A549 (cell line): ENCODE results near the gene ACOT11. TPM values are rescaled to one million over a fixed set of nuclear protein-coding genes. Genes with fewer than 3 reads are reported as not detected.

Source experiments
- ATAC-seq, 2 experiments: fragments of 200-7000 bp in 1 of 2; fragments of >200 bp in 1 of 2; cut with Nextera tagmentation in 1 of 2; cut with Tn5 transposase in 1 of 2; 3 replicates each; pipeline versions ENCODE4 v1.8.0 to v1.9.1; 2018 to 2020; ENCODE audit warnings: mild to moderate bottlenecking in 1 of 2, moderate library complexity in 1 of 2
- CTCF ChIA-PET: fragments of 300-600 bp; sonication (Branson Sonifier 250); formaldehyde crosslinking; extraction: SDS; loops from one replicate; lab custom pipeline; 2021; ENCODE audit warnings: antibody characterized with exemption, inconsistent platforms; lab: Yijun Ruan, JAX
- POLR2A ChIA-PET: fragments of 350-600 bp; formaldehyde crosslinking; extraction: SDS; loops from one replicate; lab custom pipeline; 2021; ENCODE audit warnings: antibody characterized with exemption, inconsistent platforms; lab: Yijun Ruan, JAX
- DNase-seq, 2 experiments: peaks; one replicate each; pipeline versions ENCODE4 v3.0.0 to v3.0.0-alpha.2; 2011 to 2016; ENCODE audit warnings: low read depth in 1 of 2, low spot score in 1 of 2
- FAIRE-seq: peaks from 2 replicates; lab custom pipeline; 2011; peaks lifted over from hg19 to GRCh38; lab: Jason Lieb, UNC
- H3K27ac ChIP-seq, 2 experiments: fragments of >200 bp; sonication (Bioruptor Twin); formaldehyde crosslinking; 3 replicates each; pipeline ENCODE4 v1.5.1; 2016 to 2017
- H3K4me1 ChIP-seq: fragments of >200 bp; sonication (Bioruptor Twin); formaldehyde crosslinking; 3 replicates; pipeline ENCODE4 v1.6.1; 2016
- H3K4me2 ChIP-seq: fragments of >200 bp; sonication (Bioruptor Twin); formaldehyde crosslinking; 3 replicates; pipeline ENCODE4 v1.6.1; 2016
- H3K4me3 ChIP-seq: fragments of >200 bp; sonication (Bioruptor Twin); formaldehyde crosslinking; 3 replicates; pipeline ENCODE4 v1.5.1; 2016
- H3K9me3 ChIP-seq: fragments of >200 bp; sonication (Bioruptor Twin); formaldehyde crosslinking; 3 replicates; pipeline ENCODE4 v1.6.1; 2016
- CBX2 ChIP-seq: fragments of 200-600 bp; sonication (generic); IDR thresholded peaks from 2 replicates; pipeline ENCODE4 v1.6.1; 2016; ENCODE audit warnings: low read depth, mild to moderate bottlenecking, borderline replicate concordance
- ELK1 ChIP-seq: fragments of 150-350 bp; IDR thresholded peaks from 2 replicates; pipeline ENCODE4 v1.6.1; 2014; ENCODE audit warnings: low read depth, mild to moderate bottlenecking, low read length
- EP300 ChIP-seq, 2 experiments: fragments of >200 bp; sonication (Bioruptor Twin); formaldehyde crosslinking; IDR thresholded peaks; 2 replicates in 1 of 2; 3 replicates in 1 of 2; pipeline ENCODE4 v1.6.1; 2016 to 2017
- FOSB ChIP-seq: fragments of 250-450 bp; sonication (Bioruptor Pico); IDR thresholded peaks from 2 replicates; pipeline ENCODE4 v1.5.0; 2020; ENCODE audit warnings: mild to moderate bottlenecking, moderate library complexity
- HEYL ChIP-seq: fragments of 250-450 bp; sonication (Bioruptor Pico); IDR thresholded peaks from 2 replicates; pipeline ENCODE4 v1.8.0; 2021; ENCODE audit warnings: mild to moderate bottlenecking, moderate library complexity
- HOXB13 ChIP-seq: fragments of 250-450 bp; sonication (Bioruptor Pico); IDR thresholded peaks from 2 replicates; pipeline ENCODE4 v1.5.0; 2020; ENCODE audit warnings: low read depth, mild to moderate bottlenecking, moderate library complexity
- HOXB5 ChIP-seq: fragments of 250-450 bp; sonication (Bioruptor Pico); IDR thresholded peaks from 2 replicates; pipeline ENCODE4 v1.5.0; 2020; ENCODE audit warnings: mild to moderate bottlenecking, moderate library complexity
- JUN ChIP-seq, 2 experiments: fragments of >200 bp; sonication (Bioruptor Twin); formaldehyde crosslinking; IDR thresholded peaks; 2 replicates in 1 of 2; 3 replicates in 1 of 2; pipeline ENCODE4 v1.6.1; 2016 to 2017
- MAZ ChIP-seq: fragments of 150-350 bp; IDR thresholded peaks from 2 replicates; pipeline ENCODE4 v1.6.1; 2014; ENCODE audit warnings: antibody characterized with exemption, low read depth, low read length, borderline replicate concordance
- PBX3 ChIP-seq: IDR thresholded peaks from 2 replicates; pipeline ENCODE4 v1.6.1; 2012
- POLR2A ChIP-seq: IDR thresholded peaks from 2 replicates; pipeline ENCODE4 v1.6.1; 2012; ENCODE audit warnings: mild to moderate bottlenecking, low read length
- RFX5 ChIP-seq: fragments of 450-650 bp; IDR thresholded peaks from 2 replicates; pipeline ENCODE4 v1.7.1; 2014; ENCODE audit warnings: antibody characterized with exemption, mild to moderate bottlenecking, moderate library complexity
- SMC3 ChIP-seq: fragments of >200 bp; sonication (Bioruptor Twin); formaldehyde crosslinking; IDR thresholded peaks from 3 replicates; pipeline ENCODE4 v1.6.1; 2018; ENCODE audit warnings: inconsistent platforms
- TP53 ChIP-seq: fragments of 250-450 bp; sonication (Bioruptor Pico); IDR thresholded peaks from 2 replicates; pipeline ENCODE4 v1.5.0; 2021; ENCODE audit warnings: mild to moderate bottlenecking, moderate library complexity
- ZNF302 ChIP-seq: fragments of 250-450 bp; sonication (Bioruptor Pico); IDR thresholded peaks from 2 replicates; pipeline ENCODE4 v1.9.0; 2021; ENCODE audit warnings: inconsistent platforms, mild to moderate bottlenecking, moderate library complexity
- WGBS: methylation state at CpG from one replicate; pipeline ENCODE4 v1.1.6; 2017; ENCODE audit errors: missing lambda C conversion rate; 5-methylcytosine and 5-hydroxymethylcytosine counted together
- polyA plus RNA-seq, 4 experiments: library from polyadenylated mRNA; depleted of rRNA in 3 of 4; stranded (reverse); fragments of >200 nt; fragmentation: RNase III in 1 of 4; extraction: RNeasy Plus Mini Kit Qiagen cat#74134 plus additional on column Dnase treatment in 1 of 4; gene quantifications; 2 replicates in 3 of 4; 3 replicates in 1 of 4; pipeline ENCODE4 v1.2.3, GENCODE V29; 2011 to 2017
- TF ChIP-seq, protein P1 (sequence below): fragments of 250-450 bp; sonication (Bioruptor Pico); IDR thresholded peaks from 2 replicates; pipeline ENCODE4 v1.5.0; 2020; ENCODE audit warnings: low read depth, mild to moderate bottlenecking, moderate library complexity

The ACOT11 gene
- polyA plus RNA-seq, 2 of the 4 experiments (the other 2 are of a cell fraction), result 1.7 TPM

- DNase-seq (no peak), ATAC-seq (no peak), FAIRE-seq (no peak)
- H3K4me1 ChIP-seq, result no peaks in the 10 kb centered on the region
- ChIA-PET POLR2A (no interaction called here), CTCF (no interaction called here)
- no peaks in the 10 kb centered on the region for H3K9me3 ChIP-seq
- no peak overlapping the region for H3K27ac ChIP-seq
- TF ChIP-seq POLR2A (no peak), HOXB13 (CRISPR knock-in tag) (no peak), ZNF302 (no peak), RFX5 (no peak), CBX2 (no peak), PBX3 (no peak)
- TF ChIP-seq, protein P1, sequence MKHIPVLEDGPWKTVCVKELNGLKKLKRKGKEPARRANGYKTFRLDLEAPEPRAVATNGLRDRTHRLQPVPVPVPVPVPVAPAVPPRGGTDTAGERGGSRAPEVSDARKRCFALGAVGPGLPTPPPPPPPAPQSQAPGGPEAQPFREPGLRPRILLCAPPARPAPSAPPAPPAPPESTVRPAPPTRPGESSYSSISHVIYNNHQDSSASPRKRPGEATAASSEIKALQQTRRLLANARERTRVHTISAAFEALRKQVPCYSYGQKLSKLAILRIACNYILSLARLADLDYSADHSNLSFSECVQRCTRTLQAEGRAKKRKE, result no peak
- WGBS, result 78% methylated on average over 3 of the region's 3 CpGs
- no peak overlapping the region for H3K4me3 ChIP-seq
- H3K4me2 ChIP-seq, result no peak overlapping the region
These were observed 48.7 kb downstream of the ACOT11 start for GRCh38 chr1:54596756-54597155.

- ATAC-seq (no peak), FAIRE-seq (no peak), DNase-seq (no peak)
- H3K27ac ChIP-seq, result no peak overlapping the region
- POLR2A ChIA-PET, result no interaction called here
- H3K9me3 ChIP-seq, result no peaks in the 10 kb centered on the region
- H3K4me1 ChIP-seq, result no peaks in the 10 kb centered on the region
- 70% methylated on average over 3 of the region's 3 CpGs for WGBS
- H3K4me3 ChIP-seq, result no peak overlapping the region
- no peak for TF ChIP-seq HOXB5 (CRISPR knock-in tag)
- no peak for TF ChIP-seq TP53
- no peak for TF ChIP-seq ELK1
- TF ChIP-seq EP300 (IDR thresholded peaks at IDR 0.05), result no peak
- no peak for TF ChIP-seq HEYL (CRISPR knock-in tag)
- TF ChIP-seq SMC3, result no peak
- no peak for TF ChIP-seq JUN (IDR thresholded peaks at IDR 0.05)
- TF ChIP-seq POLR2A, result no peak
- TF ChIP-seq FOSB (CRISPR knock-in tag), result no peak
- TF ChIP-seq CBX2, result no peak
- TF ChIP-seq, all 56 proteins: peak for 0
- no peak overlapping the region for H3K4me2 ChIP-seq
- CTCF ChIA-PET, result no interaction called here
These were observed 49.5 kb downstream of the ACOT11 start for GRCh38 chr1:54597455-54598030.

- ChIA-PET CTCF (no interaction called here), POLR2A (no interaction called here)
- WGBS, result 88% methylated on average over 12 of the region's 13 CpGs
- no peak for TF ChIP-seq MAZ
- ATAC-seq, result no peak
- no peak overlapping the region for H3K4me3 ChIP-seq
- H3K4me1 ChIP-seq, result no peaks in the 10 kb centered on the region
- no peak for FAIRE-seq
- no peak for DNase-seq
- H3K9me3 ChIP-seq, result no peaks in the 10 kb centered on the region
- no peak overlapping the region for H3K27ac ChIP-seq
- no peak overlapping the region for H3K4me2 ChIP-seq
These were observed 51.3 kb downstream of the ACOT11 start for GRCh38 chr1:54599211-54599823.
